Gastrocnemius medialis (tissue), 4 donors: ENCODE measurements around the gene DRICH1.

Source experiments
- CTCF ChIP-seq, 5 experiments: fragments of 450-650 bp in 3 of 5; fragments of 200-600 bp in 2 of 5; sonication (generic) in 2 of 5; IDR thresholded peaks in 4 of 5; conservative IDR thresholded peaks in 1 of 5; 1 replicate in 4 of 5; 2 replicates in 1 of 5; pipeline ENCODE4 v1.5.1; 2016 to 2019; ENCODE audit warnings: antibody characterized with exemption in 5 of 5, mild to moderate bottlenecking in 3 of 5, moderate library complexity in 3 of 5
- POLR2A ChIP-seq, 2 donors: fragments of 450-650 bp; IDR thresholded peaks; one replicate each; pipeline ENCODE4 v1.6.1; 2017; ENCODE audit warnings: antibody characterized with exemption in 2 of 2, mild to moderate bottlenecking in 2 of 2, moderate library complexity in 2 of 2

GRCh38 chr22:23574371-23574811, 57.7 kb downstream of the DRICH1 start:
- no peak for TF ChIP-seq CTCF (IDR thresholded peaks at IDR 0.05 in 4 of 5, conservative IDR thresholded peaks at IDR 0.05 in 1 of 5)
- no peak for TF ChIP-seq POLR2A (IDR thresholded peaks at IDR 0.05)
